Germinal center (tissue), 1 donor: ENCODE results near the gene CCDC91.
"Not testable (repeated sequence)": the region's sequence is repeated elsewhere in the genome, so short reads cannot be mapped to it uniquely, and the experiment has no call there.

Experiments used
- DNase-seq: peaks from one replicate; pipeline ENCODE4 v3.0.0; 2012; ENCODE audit warnings: mixed read lengths, low spot score

Gene CCDC91

GRCh38 chr12:28232211-28232928 is 42.1 kb downstream of the CCDC91 start:
- no peak for DNase-seq

- no peak for DNase-seq
These were observed 44.2 kb downstream of the CCDC91 start for GRCh38 chr12:28234444-28234843.

- DNase-seq: no peak
These were observed 44.8 kb downstream of the CCDC91 start for GRCh38 chr12:28235015-28235414.

GRCh38 chr12:28235985-28236384 is 45.7 kb downstream of the CCDC91 start:
- no peak for DNase-seq

GRCh38 chr12:28237423-28237822 is 47.2 kb downstream of the CCDC91 start:
- DNase-seq: no peak

GRCh38 chr12:28239918-28240317 is 49.7 kb downstream of the CCDC91 start:
- DNase-seq: no peak

- no peak for DNase-seq
These were observed 50.6 kb downstream of the CCDC91 start for GRCh38 chr12:28240853-28241252.

GRCh38 chr12:28242129-28242495 is 51.9 kb downstream of the CCDC91 start:
- no peak for DNase-seq

- DNase-seq: no peak
These were observed 52.4 kb downstream of the CCDC91 start for GRCh38 chr12:28242496-28243309.

- no peak for DNase-seq
These were observed 53.0 kb downstream of the CCDC91 start for GRCh38 chr12:28243310-28243633.

GRCh38 chr12:28247806-28248205 is 57.5 kb downstream of the CCDC91 start:
- DNase-seq: no peak

- DNase-seq: no peak
These were observed 58.4 kb downstream of the CCDC91 start for GRCh38 chr12:28248555-28249145.

- peak; percentile 3 for DNase-seq
These were observed 62.9 kb downstream of the CCDC91 start for GRCh38 chr12:28253161-28253641.

GRCh38 chr12:28257411-28257810 is 67.2 kb downstream of the CCDC91 start:
- no peak for DNase-seq

- no peak for DNase-seq
These were observed 68.7 kb downstream of the CCDC91 start for GRCh38 chr12:28258998-28259397.

GRCh38 chr12:28265435-28266042 is 75.3 kb downstream of the CCDC91 start:
- DNase-seq: no peak

GRCh38 chr12:28267920-28268607 is 77.8 kb downstream of the CCDC91 start:
- DNase-seq: not testable (repeated sequence)

- DNase-seq: no peak
These were observed 78.5 kb downstream of the CCDC91 start for GRCh38 chr12:28268608-28269229.

- DNase-seq: no peak
These were observed 79.6 kb downstream of the CCDC91 start for GRCh38 chr12:28269851-28270250.

GRCh38 chr12:28278499-28278898 is 88.2 kb downstream of the CCDC91 start:
- no peak for DNase-seq

GRCh38 chr12:28278960-28279359 is 88.7 kb downstream of the CCDC91 start:
- DNase-seq: no peak

GRCh38 chr12:28286352-28286751 is 96.1 kb downstream of the CCDC91 start:
- no peak for DNase-seq
